Ovary (tissue), 9 donors: ENCODE measurements around the gene TMEFF2. TPM values are rescaled to one million over a fixed set of nuclear protein-coding genes. Genes with fewer than 3 reads are reported as not detected.
A peak's percentile ranks its signal among the peaks of the same experiment; 100 is the strongest.

Experiments used
- DNase-seq, 5 donors: peaks; one replicate each; pipeline ENCODE4 v3.0.0-alpha.2; 2019 to 2020
- H3K27ac ChIP-seq, 2 donors: fragments of 200-600 bp; one replicate each; pipeline versions ENCODE4 v1.5.1 to v1.8.0; 2019 to 2022
- H3K27me3 ChIP-seq: fragments of 200-600 bp; one replicate; pipeline ENCODE4 v1.8.0; 2022
- H3K36me3 ChIP-seq: fragments of 200-600 bp; sonication (generic); one replicate; pipeline ENCODE4 v1.5.1; 2019
- H3K4me1 ChIP-seq: one replicate; pipeline ENCODE4 v1.8.1; 2013; ENCODE audit warnings: mild to moderate bottlenecking, moderate library complexity; ENCODE audit not compliant: insufficient read depth
- H3K4me3 ChIP-seq: fragments of 200-600 bp; sonication (generic); one replicate; pipeline ENCODE4 v1.5.1; 2017
- H3K9me3 ChIP-seq, 2 donors: fragments of 200-600 bp in 1 of 2; sonication (generic) in 1 of 2; one replicate each; pipeline versions ENCODE4 v1.5.1 to v1.8.1; 2013 to 2019; ENCODE audit warnings: mild to moderate bottlenecking in 1 of 2, moderate library complexity in 1 of 2
- CTCF ChIP-seq, 3 donors: fragments of 450-650 bp in 2 of 3; fragments of 200-600 bp in 1 of 3; IDR thresholded peaks; one replicate each; pipeline versions ENCODE4 v1.5.1 to v1.8.0; 2016 to 2022; ENCODE audit warnings: antibody characterized with exemption in 3 of 3, mild to moderate bottlenecking in 1 of 3
- EP300 ChIP-seq: sonication (generic); formaldehyde crosslinking; IDR thresholded peaks from one replicate; pipeline ENCODE4 v1.6.1; 2017; ENCODE audit warnings: antibody characterized with exemption
- POLR2A ChIP-seq: fragments of 450-650 bp; IDR thresholded peaks from one replicate; pipeline ENCODE4 v1.6.1; 2017; ENCODE audit warnings: antibody characterized with exemption, mild to moderate bottlenecking, moderate library complexity
- WGBS, 3 donors: extraction: QIAGEN DNeasy Blood & Tissue Kit in 1 of 3; methylation state at CpG; one replicate each; pipeline versions ENCODE4 v1.1.5 to v1.1.7; 2013 to 2017; 5-methylcytosine and 5-hydroxymethylcytosine counted together
- intact Hi-C, 4 donors: fragments of 100-400 bp; cut with DNase I; formaldehyde crosslinking; loops; one replicate each; pipeline versions ENCODE4 v1.11.0 to v1.15.1; 2022 to 2023
- polyA plus RNA-seq, 2 donors: library from polyadenylated mRNA; stranded (reverse); fragments of 200-250 nt in 1 of 2; fragments of 350-450 nt in 1 of 2; fragmentation: Illumina TruSeq in 1 of 2; extraction: RNeasy Lipid Tissue Mini Kit (QIAGEN cat#74804) in 1 of 2; gene quantifications; one replicate each; pipeline ENCODE4 v1.2.3, GENCODE V29; 2013 to 2014
- total RNA-seq, 7 donors: library from RNA; depleted of rRNA in 2 of 7; stranded (reverse); fragments of >200 nt in 2 of 7; fragmentation: NEBNext Ultra II Directional in 3 of 7; extraction: Animal tissue kit (Norgen Biotek cat#: 25700) in 3 of 7; gene quantifications; one replicate each; pipeline versions ENCODE4 v1.1.0 to v1.2.4, GENCODE V29; 2016 to 2023
- donor health status: DM: no; HTN: no; CAD: no; lungs with moderate emphysema.
- donor health status: DM: no; HTN: no; CAD: no.
- donor health status: Bipolar disorder and iron deficiency.
- donor health status: DM: yes; HTN: yes; CAD: no.
- donor health status: DM: no; HTN: no; CAD: no.
- donor health status: DM: yes; HTN: yes; CAD: no.

Gene TMEFF2
- total and polyA plus RNA-seq, 9 donors: 0.05 to 0.34 (median 0.08) TPM; not detected in 5

- Histone ChIP-seq H3K27me3 (no peaks in the 10 kb centered on the region), H3K4me1 (peaks cover 5% of the 10 kb centered on the region), H3K4me3 (peak overlapping the region; percentile 31), H3K36me3 (no peaks in the 10 kb centered on the region), H3K9me3 (no peaks in the 10 kb centered on the region), H3K27ac (no peak overlapping the region)
- DNase-seq: peak in 3 of 5 donors; percentile 11 to 29 (median 13)
- TF ChIP-seq EP300 (no peak), POLR2A (no peak), CTCF (IDR thresholded peaks at IDR 0.05) (no peak)
- intact Hi-C loops: loop anchor here in 1 of 4 donors (5.0 kb wide), 1 partner anchor 442 kb away; no protein-coding TSS in a partner anchor
- 1 to 2% (median 1%) methylated on average over 44 of the region's 44 CpGs for WGBS, 3 donors
These were observed 1.1 kb upstream of the TMEFF2 start for GRCh38 chr2:192195548-192196418.

GRCh38 chr2:192194265-192194865, 368 bp downstream of the TMEFF2 start:
- Histone ChIP-seq H3K4me1 (peaks cover 5% of the 10 kb centered on the region), H3K27me3 (no peaks in the 10 kb centered on the region), H3K36me3 (no peaks in the 10 kb centered on the region), H3K9me3 (no peaks in the 10 kb centered on the region), H3K27ac (no peak overlapping the region), H3K4me3 (no peak overlapping the region)
- intact Hi-C loops: no loop called here
- peak in 1 of 5 donors; percentile 5 for DNase-seq
- WGBS, 3 donors: 2 to 3% (median 2%) methylated on average over 46 to 48 of the region's 48 CpGs
- TF ChIP-seq POLR2A (no peak), EP300 (no peak), CTCF (IDR thresholded peaks at IDR 0.05) (no peak)

GRCh38 chr2:192190474-192190873, 4.3 kb downstream of the TMEFF2 start:
- no peaks in the 10 kb centered on the region for H3K36me3 ChIP-seq
- no peak overlapping the region for H3K27ac ChIP-seq
- no peaks in the 10 kb centered on the region for H3K27me3 ChIP-seq
- TF ChIP-seq POLR2A (no peak), EP300 (no peak), CTCF (IDR thresholded peaks at IDR 0.05) (no peak)
- no peak for DNase-seq
- no peaks in the 10 kb centered on the region for H3K9me3 ChIP-seq
- 37 to 52% (median 44%) methylated on average over 1 of the region's 1 CpG for WGBS, 3 donors
- H3K4me1 ChIP-seq: peaks cover 2% of the 10 kb centered on the region
- intact Hi-C loops: no loop called here
- H3K4me3 ChIP-seq: no peak overlapping the region

GRCh38 chr2:192186806-192187205, 7.9 kb downstream of the TMEFF2 start:
- no peak for DNase-seq
- H3K9me3 ChIP-seq: no peaks in the 10 kb centered on the region
- H3K4me1 ChIP-seq: no peaks in the 10 kb centered on the region
- no peaks in the 10 kb centered on the region for H3K27me3 ChIP-seq
- no peak overlapping the region for H3K27ac ChIP-seq
- TF ChIP-seq POLR2A (no peak), EP300 (no peak), CTCF (IDR thresholded peaks at IDR 0.05) (no peak)
- H3K36me3 ChIP-seq: no peaks in the 10 kb centered on the region
- intact Hi-C loops: no loop called here
- H3K4me3 ChIP-seq: no peak overlapping the region
- 74 to 79% (median 77%) methylated on average over 5 of the region's 5 CpGs for WGBS, 3 donors
